Sigmoid colon (tissue), 7 donors: ENCODE results near the gene FXYD3. TPM values are rescaled to one million over a fixed set of nuclear protein-coding genes. Genes with fewer than 3 reads are reported as not detected.

Experiments used
- DNase-seq: peaks from one replicate; pipeline ENCODE4 v3.0.0-alpha.2; 2019
- H3K27ac ChIP-seq, 4 donors: fragments of 200-600 bp; sonication (generic); one replicate each; pipeline ENCODE4 v1.5.1; 2016 to 2019; ENCODE audit warnings: mild to moderate bottlenecking in 1 of 4
- H3K27me3 ChIP-seq, 3 donors: fragments of 200-600 bp; sonication (generic); one replicate each; pipeline ENCODE4 v1.5.1; 2019; ENCODE audit warnings: mild to moderate bottlenecking in 1 of 3
- H3K36me3 ChIP-seq, 4 donors: fragments of 200-600 bp; sonication (generic); one replicate each; pipeline ENCODE4 v1.5.1; 2016 to 2019
- H3K4me1 ChIP-seq, 4 donors: fragments of 200-600 bp; sonication (generic); one replicate each; pipeline ENCODE4 v1.5.1; 2017 to 2019
- H3K4me3 ChIP-seq, 4 donors: fragments of 200-600 bp; sonication (generic); one replicate each; pipeline ENCODE4 v1.5.1; 2017 to 2019; ENCODE audit warnings: mild to moderate bottlenecking in 2 of 4, moderate library complexity in 1 of 4
- H3K9me3 ChIP-seq, 4 donors: fragments of 200-600 bp in 3 of 4; sonication (generic) in 3 of 4; one replicate each; pipeline versions ENCODE4 v1.5.1 to v1.6.1; 2013 to 2019
- EP300 ChIP-seq, 4 donors: sonication (generic); formaldehyde crosslinking; IDR thresholded peaks; one replicate each; pipeline ENCODE4 v1.6.1; 2017; ENCODE audit warnings: antibody characterized with exemption in 4 of 4
- POLR2A ChIP-seq, 2 donors: fragments of 450-650 bp; IDR thresholded peaks; one replicate each; pipeline ENCODE4 v1.6.1; 2016; ENCODE audit warnings: antibody characterized with exemption in 2 of 2, mild to moderate bottlenecking in 2 of 2, moderate library complexity in 2 of 2
- POLR2AphosphoS5 ChIP-seq, 4 donors: sonication (generic); formaldehyde crosslinking; IDR thresholded peaks; one replicate each; pipeline ENCODE4 v1.6.1; 2017; ENCODE audit warnings: antibody characterized with exemption in 4 of 4
- WGBS, 2 donors: extraction: QIAGEN DNeasy Blood & Tissue Kit; methylation state at CpG; one replicate each; pipeline ENCODE4 v1.1.7; 2013; 5-methylcytosine and 5-hydroxymethylcytosine counted together
- intact Hi-C: fragments of 100-400 bp; cut with DNase I; formaldehyde crosslinking; loops from one replicate; pipeline ENCODE4 v1.15.1; 2023
- polyA plus RNA-seq, 3 donors: library from polyadenylated mRNA; stranded (reverse); fragments of 200-250 nt; gene quantifications; one replicate each; pipeline ENCODE4 v1.2.3, GENCODE V29; 2013
- total RNA-seq, 4 donors: library from RNA; depleted of rRNA; stranded (reverse); fragments of >200 nt; gene quantifications; one replicate each; pipeline ENCODE4 v1.1.0, GENCODE V29; 2016
- TF ChIP-seq, protein P1 (sequence below), 4 experiments: fragments of 450-650 bp in 3 of 4; fragments of 200-600 bp in 1 of 4; IDR thresholded peaks; one replicate each; pipeline ENCODE4 v1.5.1; 2016 to 2019; ENCODE audit warnings: antibody characterized with exemption in 4 of 4, mild to moderate bottlenecking in 3 of 4, moderate library complexity in 2 of 4
- donor health status: healthy with polysubstance abuse.
- donor health status: Bipolar disorder and iron deficiency.
- donor health status: healthy.

Gene FXYD3
- total and polyA plus RNA-seq, 7 donors, result 3.7 to 3,333 (median 15.3) TPM

DNA sequence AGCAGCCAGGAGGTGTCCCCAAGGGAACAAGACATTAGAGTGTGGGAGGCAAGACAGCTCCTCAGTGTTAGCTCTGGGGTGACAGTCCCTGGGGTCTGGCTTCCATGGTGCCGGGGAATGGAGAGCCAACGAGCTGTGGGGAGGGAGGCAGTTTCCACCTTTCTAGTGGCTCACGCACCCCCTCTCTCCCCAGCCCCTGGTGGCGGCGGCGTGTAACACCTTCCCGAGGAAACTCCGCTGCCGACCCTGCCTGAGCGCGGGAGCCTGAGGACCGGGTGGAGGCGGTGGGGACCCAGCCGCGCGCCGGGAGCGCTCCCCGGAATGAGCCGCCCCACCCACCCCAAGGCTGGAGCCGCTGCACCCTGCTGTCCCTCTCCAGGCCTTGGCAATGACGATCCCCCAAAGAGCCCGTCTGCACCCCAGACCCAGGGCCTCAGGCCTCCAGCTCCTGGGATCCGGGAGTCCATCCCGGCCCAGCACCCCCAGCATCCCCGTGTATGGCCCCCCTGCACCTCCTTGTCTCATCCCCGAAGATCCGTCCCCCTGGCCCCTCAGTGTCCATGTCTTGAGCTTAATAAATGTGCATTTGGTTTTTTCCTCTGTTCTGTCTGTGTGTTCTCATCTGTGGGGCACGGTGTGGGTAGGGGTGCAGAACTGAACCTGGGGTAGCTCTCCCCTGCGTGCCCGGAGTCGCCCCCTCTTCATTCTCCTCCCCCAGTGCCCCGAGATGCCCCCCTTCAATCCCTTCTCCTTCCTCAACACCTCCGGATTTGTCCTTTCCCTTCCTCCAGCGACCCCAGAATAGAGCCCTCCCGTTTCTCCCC lies 38.3 kb downstream of the FXYD3 start:
- peaks cover 0 to 6% (median 0%) of the 10 kb centered on the region in 4 donors for H3K36me3 ChIP-seq
- peak overlapping the region; percentile 42 to 77 (median 66) for H3K27ac ChIP-seq
- WGBS, 2 donors, result 1 to 3% methylated on average over 36 of the region's 36 CpGs
- DNase-seq, result peak; percentile 71
- H3K9me3 ChIP-seq, result no peaks in the 10 kb centered on the region
- peaks cover 16 to 73% (median 37%) of the 10 kb centered on the region in 3 donors for H3K27me3 ChIP-seq
- H3K4me1 ChIP-seq, result peaks cover 0 to 25% (median 16%) of the 10 kb centered on the region in 4 donors
- TF ChIP-seq, protein P1, sequence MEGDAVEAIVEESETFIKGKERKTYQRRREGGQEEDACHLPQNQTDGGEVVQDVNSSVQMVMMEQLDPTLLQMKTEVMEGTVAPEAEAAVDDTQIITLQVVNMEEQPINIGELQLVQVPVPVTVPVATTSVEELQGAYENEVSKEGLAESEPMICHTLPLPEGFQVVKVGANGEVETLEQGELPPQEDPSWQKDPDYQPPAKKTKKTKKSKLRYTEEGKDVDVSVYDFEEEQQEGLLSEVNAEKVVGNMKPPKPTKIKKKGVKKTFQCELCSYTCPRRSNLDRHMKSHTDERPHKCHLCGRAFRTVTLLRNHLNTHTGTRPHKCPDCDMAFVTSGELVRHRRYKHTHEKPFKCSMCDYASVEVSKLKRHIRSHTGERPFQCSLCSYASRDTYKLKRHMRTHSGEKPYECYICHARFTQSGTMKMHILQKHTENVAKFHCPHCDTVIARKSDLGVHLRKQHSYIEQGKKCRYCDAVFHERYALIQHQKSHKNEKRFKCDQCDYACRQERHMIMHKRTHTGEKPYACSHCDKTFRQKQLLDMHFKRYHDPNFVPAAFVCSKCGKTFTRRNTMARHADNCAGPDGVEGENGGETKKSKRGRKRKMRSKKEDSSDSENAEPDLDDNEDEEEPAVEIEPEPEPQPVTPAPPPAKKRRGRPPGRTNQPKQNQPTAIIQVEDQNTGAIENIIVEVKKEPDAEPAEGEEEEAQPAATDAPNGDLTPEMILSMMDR (IDR thresholded peaks at IDR 0.05), result peak in 2 of 4 experiments; percentile 16 to 35
- TF ChIP-seq POLR2AphosphoS5 (IDR thresholded peaks at IDR 0.05), result no peak
- intact Hi-C loops, result no loop called here
- peak overlapping the region; percentile 33 to 56 (median 48) for H3K4me3 ChIP-seq

DNA sequence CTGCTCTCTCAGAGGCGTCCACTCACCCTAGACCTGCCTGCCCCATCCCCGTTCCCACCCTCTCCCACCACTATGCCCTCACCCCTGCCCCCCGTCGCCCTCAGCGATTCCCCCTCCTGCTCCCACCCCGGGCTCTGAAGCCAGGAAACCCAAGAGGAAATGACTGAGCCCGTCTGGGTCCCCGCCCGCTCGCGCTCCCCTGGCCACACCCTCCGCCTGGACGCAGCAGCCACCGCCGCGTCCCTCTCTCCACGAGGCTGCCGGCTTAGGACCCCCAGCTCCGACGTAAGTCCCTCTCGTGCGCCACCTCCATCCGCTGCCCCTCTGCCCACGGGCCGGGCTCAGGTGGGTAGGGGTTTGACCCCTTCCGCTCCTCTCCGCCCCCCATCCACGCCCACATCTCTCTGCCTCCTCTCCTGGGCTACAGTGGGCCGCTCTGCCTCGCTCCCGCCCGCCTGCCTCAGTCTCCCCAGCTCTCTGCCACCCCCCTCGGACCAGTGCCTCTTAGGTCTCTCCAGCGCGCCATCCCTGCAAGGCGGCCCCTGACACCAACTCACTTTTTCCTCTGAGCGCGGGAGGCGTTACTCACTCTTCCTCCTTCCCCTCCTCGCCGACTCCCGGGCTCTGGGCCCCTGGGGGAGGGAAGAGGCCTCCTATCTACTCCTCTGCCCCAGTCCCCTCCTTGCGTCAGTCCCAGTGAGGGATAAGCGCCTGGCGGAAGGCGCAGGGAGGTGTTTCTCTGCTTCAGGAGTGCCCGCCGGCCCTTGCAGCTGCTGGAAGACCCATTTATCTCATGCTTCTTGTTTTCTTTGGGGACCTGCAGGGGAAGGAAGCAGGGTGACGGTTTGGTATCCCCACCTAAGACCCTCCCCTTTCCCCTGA lies 39.1 kb downstream of the FXYD3 start, which contains the start of gene FXYD5:
Gene FXYD5 (plus strand): TSS at position 211 of the 882 bp plus-strand sequence. CDS start 816 bp downstream, outside the sequence.
- peaks cover 0 to 25% (median 16%) of the 10 kb centered on the region in 4 donors for H3K4me1 ChIP-seq
- peak within 1 kb of the TSS; percentile 42 to 77 (median 66) for H3K27ac ChIP-seq
- intact Hi-C loops, result no loop called here
- no peak for TF ChIP-seq EP300 (IDR thresholded peaks at IDR 0.05)
- TF ChIP-seq POLR2A (IDR thresholded peaks at IDR 0.05), result no peak
- TF ChIP-seq POLR2AphosphoS5 (IDR thresholded peaks at IDR 0.05), result peak; percentile 9 to 47 (median 28)
- TF ChIP-seq, protein P1 (IDR thresholded peaks at IDR 0.05), result no peak
- peak; percentile 85 for DNase-seq
- 1% methylated on average over 49 of the region's 49 CpGs for WGBS, 2 donors
- peaks cover 0 to 6% (median 0%) of the 10 kb centered on the region in 4 donors for H3K36me3 ChIP-seq
- H3K4me3 ChIP-seq, result peak within 1 kb of the TSS; percentile 33 to 56 (median 48)
- H3K27me3 ChIP-seq, result peaks cover 16 to 64% (median 37%) of the 10 kb centered on the region in 3 donors
- H3K9me3 ChIP-seq, result no peaks in the 10 kb centered on the region

DNA sequence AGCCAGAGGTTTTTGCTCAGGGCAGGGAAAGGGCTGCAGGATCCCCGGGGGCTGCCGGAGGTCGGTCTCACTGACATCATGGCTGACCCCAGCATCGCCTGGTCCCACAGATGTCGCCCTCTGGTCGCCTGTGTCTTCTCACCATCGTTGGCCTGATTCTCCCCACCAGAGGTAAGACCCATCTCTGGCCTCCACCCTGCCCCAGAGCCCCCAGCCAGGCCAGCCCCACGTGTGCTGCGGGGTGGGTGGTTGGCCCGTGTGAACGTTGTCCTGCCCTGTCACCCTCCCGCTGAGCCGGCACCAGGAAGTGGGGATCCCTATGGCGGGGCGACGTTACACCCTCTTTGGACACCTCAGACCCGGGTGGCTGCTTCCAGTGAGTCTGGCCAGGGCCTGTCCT lies 39.8 kb downstream of the FXYD3 start:
- intact Hi-C loops, result no loop called here
- peak overlapping the region in 3 of 4 donors; percentile 65 to 77 (median 67) for H3K27ac ChIP-seq
- H3K9me3 ChIP-seq, result no peaks in the 10 kb centered on the region
- no peak for DNase-seq
- peaks cover 0 to 25% (median 16%) of the 10 kb centered on the region in 4 donors for H3K4me1 ChIP-seq
- WGBS, 2 donors, result 16 to 19% methylated on average over 17 of the region's 17 CpGs
- TF ChIP-seq POLR2AphosphoS5 (IDR thresholded peaks at IDR 0.05) (no peak), EP300 (IDR thresholded peaks at IDR 0.05) (no peak), POLR2A (IDR thresholded peaks at IDR 0.05) (no peak)
- TF ChIP-seq, protein P1 (IDR thresholded peaks at IDR 0.05), result no peak
- peak overlapping the region; percentile 33 to 56 (median 48) for H3K4me3 ChIP-seq
- H3K27me3 ChIP-seq, result peaks cover 16 to 68% (median 37%) of the 10 kb centered on the region in 3 donors
- H3K36me3 ChIP-seq, result peaks cover 0 to 6% (median 0%) of the 10 kb centered on the region in 4 donors

DNA sequence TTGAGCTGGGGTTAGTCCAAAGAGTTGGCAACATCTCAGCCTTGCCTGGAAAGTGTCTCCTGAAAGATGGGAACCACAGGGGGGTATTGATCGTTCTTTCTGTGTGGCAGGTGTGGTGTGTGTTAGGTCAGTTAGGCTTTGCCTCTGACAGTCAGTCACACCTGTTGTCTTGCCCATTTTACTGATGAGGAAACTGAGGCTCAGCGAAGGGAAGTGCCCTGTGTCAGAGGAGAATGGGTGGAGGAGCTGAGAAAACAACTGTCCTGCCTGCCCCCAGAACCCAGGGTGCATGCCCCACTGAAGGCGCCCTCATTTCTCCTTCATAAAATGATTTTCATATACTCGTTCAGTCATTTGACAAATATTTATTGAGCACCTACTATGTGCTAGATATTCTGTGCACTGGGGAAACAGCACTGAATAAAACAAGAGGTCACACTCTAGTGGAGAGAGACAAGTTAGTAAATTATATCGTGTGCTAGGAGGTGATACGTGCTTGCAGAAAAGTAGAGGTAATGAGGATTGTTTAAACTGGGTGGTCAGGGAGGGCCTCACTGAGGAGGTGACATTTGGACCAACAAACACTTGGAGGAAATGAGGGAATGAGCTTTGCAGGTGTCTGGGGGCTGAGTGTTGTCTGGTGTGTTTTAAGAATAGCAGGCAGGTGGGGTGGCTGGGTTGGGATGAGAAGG lies 40.5 kb downstream of the FXYD3 start:
- peaks cover 16 to 64% (median 36%) of the 10 kb centered on the region in 3 donors for H3K27me3 ChIP-seq
- peaks cover 0 to 25% (median 16%) of the 10 kb centered on the region in 4 donors for H3K4me1 ChIP-seq
- DNase-seq, result no peak
- H3K4me3 ChIP-seq, result peak overlapping the region in 2 of 4 donors; percentile 52 to 56
- H3K9me3 ChIP-seq, result no peaks in the 10 kb centered on the region
- WGBS, 2 donors, result 78 to 88% methylated on average over 6 of the region's 6 CpGs
- intact Hi-C loops, result no loop called here
- TF ChIP-seq POLR2AphosphoS5 (IDR thresholded peaks at IDR 0.05) (no peak), POLR2A (IDR thresholded peaks at IDR 0.05) (no peak), EP300 (IDR thresholded peaks at IDR 0.05) (no peak)
- no peak overlapping the region for H3K27ac ChIP-seq
- peaks cover 0 to 6% (median 0%) of the 10 kb centered on the region in 4 donors for H3K36me3 ChIP-seq
